Liver (tissue), 9 donors: ENCODE data around the gene TAF5. TPM values are rescaled to one million over a fixed set of nuclear protein-coding genes. Genes with fewer than 3 reads are reported as not detected.

Source experiments
- DNase-seq: peaks from one replicate; pipeline ENCODE4 v3.0.0-alpha.2; 2017; ENCODE audit warnings: low spot score
- H3K27ac ChIP-seq, 2 donors: one replicate each; pipeline ENCODE4 v1.7.0; 2013; ENCODE audit warnings: inconsistent platforms in 2 of 2, low read length in 2 of 2, control low read depth in 1 of 2, low read depth in 1 of 2, mild to moderate bottlenecking in 1 of 2
- H3K27me3 ChIP-seq, 4 donors: one replicate each; pipeline versions ENCODE4 v1.6.1 to v1.7.0; 2013; ENCODE audit warnings: low read length in 3 of 4, inconsistent platforms in 1 of 4, mild to moderate bottlenecking in 1 of 4, moderate library complexity in 1 of 4; ENCODE audit not compliant: control insufficient read depth in 4 of 4, insufficient read depth in 4 of 4
- H3K36me3 ChIP-seq, 4 donors: one replicate each; pipeline versions ENCODE4 v1.6.1 to v1.7.0; 2013; ENCODE audit warnings: low read length in 3 of 4, mild to moderate bottlenecking in 3 of 4, low read depth in 1 of 4, moderate library complexity in 1 of 4; ENCODE audit not compliant: control insufficient read depth in 4 of 4, insufficient read depth in 3 of 4
- H3K4me1 ChIP-seq, 4 donors: one replicate each; pipeline versions ENCODE4 v1.6.1 to v1.7.0; 2013; ENCODE audit warnings: low read length in 3 of 4, mild to moderate bottlenecking in 3 of 4, moderate library complexity in 1 of 4; ENCODE audit not compliant: control insufficient read depth in 4 of 4, insufficient read depth in 4 of 4
- H3K4me3 ChIP-seq, 3 donors: one replicate each; pipeline versions ENCODE4 v1.6.1 to v1.7.0; 2013; ENCODE audit warnings: low read length in 3 of 3, control low read depth in 1 of 3, low read depth in 1 of 3, mild to moderate bottlenecking in 1 of 3
- H3K9ac ChIP-seq, 2 donors: one replicate each; pipeline ENCODE4 v1.7.0; 2013; ENCODE audit warnings: low read length in 2 of 2, mild to moderate bottlenecking in 2 of 2, moderate library complexity in 2 of 2, control low read depth in 1 of 2, low read depth in 1 of 2
- H3K9me3 ChIP-seq, 4 donors: one replicate each; pipeline versions ENCODE4 v1.6.1 to v1.7.0; 2013; ENCODE audit warnings: low read length in 3 of 4; ENCODE audit not compliant: control insufficient read depth in 4 of 4
- EGR1 ChIP-seq, 2 donors: IDR thresholded peaks; 2 replicates each; pipeline ENCODE4 v1.6.1; 2016 to 2018; ENCODE audit warnings: antibody characterized with exemption in 2 of 2, low read depth in 2 of 2
- FOXA1 ChIP-seq: IDR thresholded peaks from 2 replicates; pipeline ENCODE4 v1.6.1; 2016; ENCODE audit warnings: antibody characterized with exemption
- FOXA2 ChIP-seq: IDR thresholded peaks from 2 replicates; pipeline ENCODE4 v1.6.1; 2016; ENCODE audit warnings: antibody characterized with exemption
- GABPA ChIP-seq, 2 donors: IDR thresholded peaks in 1 of 2; conservative IDR thresholded peaks in 1 of 2; 2 replicates each; pipeline ENCODE4 v1.6.1; 2016; ENCODE audit warnings: antibody characterized with exemption in 2 of 2, mild to moderate bottlenecking in 1 of 2, moderate library complexity in 1 of 2
- HNF4A ChIP-seq, 2 donors: conservative IDR thresholded peaks; 2 replicates each; pipeline ENCODE4 v1.6.1; 2016; ENCODE audit warnings: antibody characterized with exemption in 2 of 2, mild to moderate bottlenecking in 2 of 2
- JUND ChIP-seq, 2 donors: IDR thresholded peaks; 2 replicates each; pipeline ENCODE4 v1.6.1; 2016; ENCODE audit warnings: antibody characterized with exemption in 2 of 2
- NR2F2 ChIP-seq: IDR thresholded peaks from 2 replicates; pipeline ENCODE4 v1.6.1; 2016; ENCODE audit warnings: antibody characterized with exemption
- RAD21 ChIP-seq, 2 donors: IDR thresholded peaks; 2 replicates each; pipeline ENCODE4 v1.6.1; 2016; ENCODE audit warnings: antibody characterized with exemption in 2 of 2, mild to moderate bottlenecking in 2 of 2
- RXRA ChIP-seq, 2 donors: IDR thresholded peaks; 2 replicates each; pipeline ENCODE4 v1.6.1; 2017 to 2018; ENCODE audit warnings: antibody characterized with exemption in 2 of 2, mild to moderate bottlenecking in 1 of 2
- SP1 ChIP-seq: IDR thresholded peaks from 2 replicates; pipeline ENCODE4 v1.6.1; 2018; ENCODE audit warnings: antibody characterized with exemption, mild to moderate bottlenecking
- TAF1 ChIP-seq: conservative IDR thresholded peaks from 2 replicates; pipeline ENCODE4 v1.6.1; 2016; ENCODE audit warnings: antibody characterized with exemption, mild to moderate bottlenecking
- whole genome bisulfite sequencing: extraction: QIAGEN DNeasy Blood & Tissue Kit; methylation state at CpG from one replicate; pipeline ENCODE4 v1.1.7; 2013; 5-methylcytosine and 5-hydroxymethylcytosine counted together
- polyA plus RNA-seq, 2 donors: library from polyadenylated mRNA; stranded (reverse) in 1 of 2; unstranded in 1 of 2; fragments of 200-250 nt in 1 of 2; fragments of >200 nt in 1 of 2; fragmentation: Nextera tagmentation in 1 of 2; extraction: Ambion mirVana in 1 of 2; gene quantifications; one replicate each; pipeline versions ENCODE4 v1.2.1 to v1.2.3, GENCODE V29; 2013 to 2015
- total RNA-seq, 2 donors: library from RNA; depleted of rRNA; stranded (reverse); fragments of >200 nt; gene quantifications; one replicate each; pipeline ENCODE4 v1.2.3, GENCODE V29; 2014
- TF ChIP-seq, protein P1 (sequence below): IDR thresholded peaks from 2 replicates; pipeline ENCODE4 v1.6.1; 2016; ENCODE audit warnings: antibody characterized with exemption
- TF ChIP-seq, protein P2 (sequence below): IDR thresholded peaks from 2 replicates; pipeline ENCODE4 v1.6.1; 2016; ENCODE audit warnings: antibody characterized with exemption, mild to moderate bottlenecking
- TF ChIP-seq, protein P3 (sequence below): fragments of 150-350 bp; IDR thresholded peaks from 2 replicates; pipeline ENCODE4 v1.5.1; 2017; ENCODE audit warnings: improper control_type of control experiment, low read depth, low read length; ENCODE audit not compliant: missing input control
- TF ChIP-seq, protein P4 (sequence below): IDR thresholded peaks from 2 replicates; pipeline ENCODE4 v1.6.1; 2016; ENCODE audit warnings: antibody characterized with exemption
- TF ChIP-seq, protein P5 (sequence below): IDR thresholded peaks from 2 replicates; pipeline ENCODE4 v1.6.1; 2016; ENCODE audit warnings: antibody characterized with exemption
- donor health status: healthy.
- donor health status: healthy.
- donor health status: healthy.
- donor health status: healthy.
- donor health status: healthy.

The TAF5 gene
- total and polyA plus RNA-seq, 4 donors: 0.90 to 5.6 (median 2.6) TPM

DNA sequence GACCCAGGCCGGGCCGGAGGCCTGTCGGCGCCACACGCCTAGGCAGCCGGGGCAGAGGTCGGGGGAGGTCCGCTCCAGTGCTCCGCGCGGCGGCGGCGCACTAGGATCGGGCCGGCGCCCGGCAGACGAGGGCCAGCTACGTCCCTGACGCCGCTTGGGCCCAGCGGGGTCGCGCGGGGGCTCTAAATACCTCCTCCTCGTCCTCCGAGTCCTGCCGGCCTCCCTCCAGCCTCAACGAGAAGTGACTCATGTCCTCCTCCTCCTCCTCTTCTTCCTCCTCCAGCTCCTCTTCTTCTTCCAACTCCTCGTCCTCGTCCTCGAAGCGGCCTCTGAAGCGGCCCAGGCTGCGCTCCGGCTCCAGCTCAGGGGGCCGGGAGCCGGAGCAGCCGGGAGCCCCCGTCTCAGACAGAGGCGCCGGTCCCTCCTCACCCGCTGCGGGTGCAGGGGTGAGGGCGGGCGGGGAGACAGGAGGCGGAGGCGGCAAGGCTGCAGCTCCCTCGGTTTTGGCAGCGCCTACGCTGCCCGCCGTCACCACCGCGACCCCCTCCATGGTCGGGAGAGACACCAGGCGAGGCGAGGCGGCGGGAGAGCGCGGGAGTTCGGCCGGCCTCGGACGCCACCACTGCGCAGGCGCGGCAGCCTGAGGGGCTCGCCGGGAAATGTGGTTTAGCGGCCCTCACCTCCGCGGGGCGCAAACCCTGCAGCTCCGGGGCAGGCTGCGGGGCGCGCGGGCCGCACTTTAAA lies 17.1 kb upstream of the TAF5 start, which contains the start of gene PCGF6:
Gene PCGF6, minus strand, starts transcription at position 624 of the 744 bp plus-strand sequence. Its CDS starts 74 bp downstream, at position 550.
- under 1% methylated on average over 82 of the region's 82 CpGs for WGBS
- Histone ChIP-seq H3K36me3 (peaks cover 0 to 13% (median 6%) of the 10 kb centered on the region in 4 donors), H3K4me3 (peak within 1 kb of the TSS; percentile 52 to 95 (median 84)), H3K9ac (peak within 1 kb of the TSS; percentile 78 to 81), H3K4me1 (peaks cover 2 to 10% (median 5%) of the 10 kb centered on the region in 4 donors), H3K9me3 (no peaks in the 10 kb centered on the region), H3K27ac (peak within 1 kb of the TSS; percentile 52 to 81), H3K27me3 (no peaks in the 10 kb centered on the region)
- peak; percentile 82 for DNase-seq
- TF ChIP-seq TAF1 (no peak), FOXA2 (no peak), RAD21 (IDR thresholded peaks at IDR 0.05) (no peak), FOXA1 (no peak), SP1 (no peak), NR2F2 (no peak), JUND (IDR thresholded peaks at IDR 0.05) (no peak), GABPA (IDR thresholded peaks at IDR 0.05 in 1 of 2, conservative IDR thresholded peaks at IDR 0.05 in 1 of 2) (no peak), RXRA (IDR thresholded peaks at IDR 0.05) (no peak), EGR1 (IDR thresholded peaks at IDR 0.05; ENCODE audit: low read depth in 2 of 2) (no peak), HNF4A (conservative IDR thresholded peaks at IDR 0.05) (no peak)
- TF ChIP-seq, protein P1, sequence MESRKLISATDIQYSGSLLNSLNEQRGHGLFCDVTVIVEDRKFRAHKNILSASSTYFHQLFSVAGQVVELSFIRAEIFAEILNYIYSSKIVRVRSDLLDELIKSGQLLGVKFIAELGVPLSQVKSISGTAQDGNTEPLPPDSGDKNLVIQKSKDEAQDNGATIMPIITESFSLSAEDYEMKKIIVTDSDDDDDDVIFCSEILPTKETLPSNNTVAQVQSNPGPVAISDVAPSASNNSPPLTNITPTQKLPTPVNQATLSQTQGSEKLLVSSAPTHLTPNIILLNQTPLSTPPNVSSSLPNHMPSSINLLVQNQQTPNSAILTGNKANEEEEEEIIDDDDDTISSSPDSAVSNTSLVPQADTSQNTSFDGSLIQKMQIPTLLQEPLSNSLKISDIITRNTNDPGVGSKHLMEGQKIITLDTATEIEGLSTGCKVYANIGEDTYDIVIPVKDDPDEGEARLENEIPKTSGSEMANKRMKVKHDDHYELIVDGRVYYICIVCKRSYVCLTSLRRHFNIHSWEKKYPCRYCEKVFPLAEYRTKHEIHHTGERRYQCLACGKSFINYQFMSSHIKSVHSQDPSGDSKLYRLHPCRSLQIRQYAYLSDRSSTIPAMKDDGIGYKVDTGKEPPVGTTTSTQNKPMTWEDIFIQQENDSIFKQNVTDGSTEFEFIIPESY: no peak
- TF ChIP-seq, protein P2, sequence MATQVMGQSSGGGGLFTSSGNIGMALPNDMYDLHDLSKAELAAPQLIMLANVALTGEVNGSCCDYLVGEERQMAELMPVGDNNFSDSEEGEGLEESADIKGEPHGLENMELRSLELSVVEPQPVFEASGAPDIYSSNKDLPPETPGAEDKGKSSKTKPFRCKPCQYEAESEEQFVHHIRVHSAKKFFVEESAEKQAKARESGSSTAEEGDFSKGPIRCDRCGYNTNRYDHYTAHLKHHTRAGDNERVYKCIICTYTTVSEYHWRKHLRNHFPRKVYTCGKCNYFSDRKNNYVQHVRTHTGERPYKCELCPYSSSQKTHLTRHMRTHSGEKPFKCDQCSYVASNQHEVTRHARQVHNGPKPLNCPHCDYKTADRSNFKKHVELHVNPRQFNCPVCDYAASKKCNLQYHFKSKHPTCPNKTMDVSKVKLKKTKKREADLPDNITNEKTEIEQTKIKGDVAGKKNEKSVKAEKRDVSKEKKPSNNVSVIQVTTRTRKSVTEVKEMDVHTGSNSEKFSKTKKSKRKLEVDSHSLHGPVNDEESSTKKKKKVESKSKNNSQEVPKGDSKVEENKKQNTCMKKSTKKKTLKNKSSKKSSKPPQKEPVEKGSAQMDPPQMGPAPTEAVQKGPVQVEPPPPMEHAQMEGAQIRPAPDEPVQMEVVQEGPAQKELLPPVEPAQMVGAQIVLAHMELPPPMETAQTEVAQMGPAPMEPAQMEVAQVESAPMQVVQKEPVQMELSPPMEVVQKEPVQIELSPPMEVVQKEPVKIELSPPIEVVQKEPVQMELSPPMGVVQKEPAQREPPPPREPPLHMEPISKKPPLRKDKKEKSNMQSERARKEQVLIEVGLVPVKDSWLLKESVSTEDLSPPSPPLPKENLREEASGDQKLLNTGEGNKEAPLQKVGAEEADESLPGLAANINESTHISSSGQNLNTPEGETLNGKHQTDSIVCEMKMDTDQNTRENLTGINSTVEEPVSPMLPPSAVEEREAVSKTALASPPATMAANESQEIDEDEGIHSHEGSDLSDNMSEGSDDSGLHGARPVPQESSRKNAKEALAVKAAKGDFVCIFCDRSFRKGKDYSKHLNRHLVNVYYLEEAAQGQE: no peak
- TF ChIP-seq, protein P3, sequence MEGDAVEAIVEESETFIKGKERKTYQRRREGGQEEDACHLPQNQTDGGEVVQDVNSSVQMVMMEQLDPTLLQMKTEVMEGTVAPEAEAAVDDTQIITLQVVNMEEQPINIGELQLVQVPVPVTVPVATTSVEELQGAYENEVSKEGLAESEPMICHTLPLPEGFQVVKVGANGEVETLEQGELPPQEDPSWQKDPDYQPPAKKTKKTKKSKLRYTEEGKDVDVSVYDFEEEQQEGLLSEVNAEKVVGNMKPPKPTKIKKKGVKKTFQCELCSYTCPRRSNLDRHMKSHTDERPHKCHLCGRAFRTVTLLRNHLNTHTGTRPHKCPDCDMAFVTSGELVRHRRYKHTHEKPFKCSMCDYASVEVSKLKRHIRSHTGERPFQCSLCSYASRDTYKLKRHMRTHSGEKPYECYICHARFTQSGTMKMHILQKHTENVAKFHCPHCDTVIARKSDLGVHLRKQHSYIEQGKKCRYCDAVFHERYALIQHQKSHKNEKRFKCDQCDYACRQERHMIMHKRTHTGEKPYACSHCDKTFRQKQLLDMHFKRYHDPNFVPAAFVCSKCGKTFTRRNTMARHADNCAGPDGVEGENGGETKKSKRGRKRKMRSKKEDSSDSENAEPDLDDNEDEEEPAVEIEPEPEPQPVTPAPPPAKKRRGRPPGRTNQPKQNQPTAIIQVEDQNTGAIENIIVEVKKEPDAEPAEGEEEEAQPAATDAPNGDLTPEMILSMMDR: no peak

DNA sequence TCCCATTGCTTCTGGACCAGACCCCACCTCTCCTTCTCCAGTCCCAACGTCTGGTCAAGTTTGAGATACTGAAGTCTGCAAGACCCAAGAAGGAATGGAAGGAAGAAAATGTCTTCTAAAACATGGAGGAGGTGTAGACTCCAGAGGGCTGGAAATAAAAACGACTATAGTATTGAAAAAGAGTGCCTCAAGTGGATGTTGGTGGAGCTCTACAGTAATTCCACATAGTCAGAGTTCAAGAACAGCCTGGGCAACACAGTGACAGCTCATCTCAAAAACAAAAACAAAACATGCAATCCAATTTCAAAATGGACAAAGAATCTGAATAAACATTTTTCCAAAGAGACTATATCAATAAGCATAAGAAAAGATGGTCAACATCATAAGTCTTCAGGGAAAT lies 14.5 kb upstream of the TAF5 start:
- H3K9me3 ChIP-seq: no peaks in the 10 kb centered on the region
- peaks cover 0 to 2% (median 0%) of the 10 kb centered on the region in 4 donors for H3K36me3 ChIP-seq
- no peak overlapping the region for H3K4me3 ChIP-seq
- H3K27me3 ChIP-seq: no peaks in the 10 kb centered on the region
- no peak overlapping the region for H3K9ac ChIP-seq
- WGBS: 44% methylated on average over 2 of the region's 2 CpGs
- DNase-seq: no peak
- H3K27ac ChIP-seq: no peak overlapping the region
- peaks cover 2 to 10% (median 5%) of the 10 kb centered on the region in 4 donors for H3K4me1 ChIP-seq
- no peak for TF ChIP-seq RAD21 (IDR thresholded peaks at IDR 0.05)
- TF ChIP-seq RXRA (IDR thresholded peaks at IDR 0.05): no peak
- TF ChIP-seq, protein P4, sequence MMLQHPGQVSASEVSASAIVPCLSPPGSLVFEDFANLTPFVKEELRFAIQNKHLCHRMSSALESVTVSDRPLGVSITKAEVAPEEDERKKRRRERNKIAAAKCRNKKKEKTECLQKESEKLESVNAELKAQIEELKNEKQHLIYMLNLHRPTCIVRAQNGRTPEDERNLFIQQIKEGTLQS: no peak
- TF ChIP-seq EGR1 (IDR thresholded peaks at IDR 0.05; ENCODE audit: low read depth in 2 of 2): no peak
- TF ChIP-seq, protein P5, sequence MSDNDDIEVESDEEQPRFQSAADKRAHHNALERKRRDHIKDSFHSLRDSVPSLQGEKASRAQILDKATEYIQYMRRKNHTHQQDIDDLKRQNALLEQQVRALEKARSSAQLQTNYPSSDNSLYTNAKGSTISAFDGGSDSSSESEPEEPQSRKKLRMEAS: no peak
- TF ChIP-seq TAF1: no peak
- TF ChIP-seq FOXA2: no peak
- TF ChIP-seq, protein P3: no peak
- no peak for TF ChIP-seq JUND (IDR thresholded peaks at IDR 0.05)
- TF ChIP-seq, protein P2: no peak
